Caco-2 (cell line): ENCODE data around the gene CROT. TPM values are rescaled to one million over a fixed set of nuclear protein-coding genes. Genes with fewer than 3 reads are reported as not detected.

ENCODE experiments used
- BruUV-seq: library from RNA; stranded (reverse); fragments of 400-500 nt; replicated peaks from 2 replicates; lab custom pipeline; 2021; lab: Mats Ljungman, UMichigan
- CTCF ChIA-PET: fragments of 300-600 bp; sonication (Branson Sonifier 250); formaldehyde crosslinking; loops from one replicate; lab custom pipeline; 2022; ENCODE audit warnings: antibody characterized with exemption; lab: Charles Lee
- POLR2A ChIA-PET: fragments of 300-600 bp; sonication (Branson Sonifier 250); formaldehyde crosslinking; loops from one replicate; lab custom pipeline; 2022; ENCODE audit warnings: antibody characterized with exemption; lab: Charles Lee
- DNase-seq, 2 experiments: peaks; one replicate each; pipeline versions ENCODE4 v3.0.0 to v3.0.0-alpha.2; 2020 to 2022
- H3K27me3 ChIP-seq: replicated peaks from 2 replicates; pipeline ENCODE4 v1.6.0; 2011; ENCODE audit warnings: low read length; ENCODE audit not compliant: control insufficient read depth, insufficient read depth
- H3K36me3 ChIP-seq: 2 replicates; pipeline ENCODE4 v1.5.1; 2011; ENCODE audit warnings: low read length; ENCODE audit not compliant: control insufficient read depth, insufficient read depth
- H3K4me1 ChIP-seq: fragments of 250-450 bp; sonication (Bioruptor Pico); 2 replicates; pipeline ENCODE4 v1.5.1; 2020; ENCODE audit warnings: mild to moderate bottlenecking
- H3K4me3 ChIP-seq: 2 replicates; pipeline ENCODE4 v1.5.1; 2011; ENCODE audit warnings: low read depth, mild to moderate bottlenecking, control low read depth, low read length
- H3K9me3 ChIP-seq: fragments of 250-450 bp; sonication (Bioruptor Pico); 2 replicates; pipeline ENCODE4 v1.5.1; 2020; ENCODE audit warnings: mild to moderate bottlenecking, moderate library complexity
- H3K27ac Mint-ChIP-seq: one replicate; pipeline ENCODE4 v1.8.0; 2022; ENCODE audit warnings: mixed read lengths; ENCODE audit not compliant: unreplicated experiment
- H3K27me3 Mint-ChIP-seq: one replicate; pipeline ENCODE4 v1.8.0; 2022; ENCODE audit warnings: mixed read lengths; ENCODE audit not compliant: insufficient read depth, unreplicated experiment
- H3K36me3 Mint-ChIP-seq: one replicate; pipeline ENCODE4 v1.8.0; 2022; ENCODE audit warnings: mild to moderate bottlenecking, mixed read lengths; ENCODE audit not compliant: insufficient read depth, unreplicated experiment
- H3K4me1 Mint-ChIP-seq: one replicate; pipeline ENCODE4 v1.8.0; 2022; ENCODE audit warnings: low read depth, mixed read lengths; ENCODE audit not compliant: unreplicated experiment
- H3K4me3 Mint-ChIP-seq: one replicate; pipeline ENCODE4 v1.8.0; 2022; ENCODE audit warnings: mild to moderate bottlenecking, moderate library complexity, mixed read lengths; ENCODE audit not compliant: unreplicated experiment
- H3K9me3 Mint-ChIP-seq: one replicate; pipeline ENCODE4 v1.8.0; 2022; ENCODE audit warnings: mixed read lengths; ENCODE audit not compliant: unreplicated experiment
- CTCF ChIP-seq, 2 experiments: fragments of 200-600 bp in 1 of 2; IDR thresholded peaks; 1 replicate in 1 of 2; 2 replicates in 1 of 2; pipeline versions ENCODE4 v1.5.1 to v1.8.0; 2011 to 2022; ENCODE audit warnings: antibody characterized with exemption in 1 of 2, control low read depth in 1 of 2, inconsistent platforms in 1 of 2, low read depth in 1 of 2, low read length in 1 of 2, mild to moderate bottlenecking in 1 of 2, moderate library complexity in 1 of 2; ENCODE audit not compliant: insufficient read depth in 1 of 2, severe bottlenecking in 1 of 2, unreplicated experiment in 1 of 2
- intact Hi-C: fragments of 100-400 bp; cut with micrococcal nuclease; formaldehyde crosslinking; loops from one replicate; pipeline ENCODE4 v1.10.0; 2022; ENCODE audit not compliant: unreplicated experiment
- total RNA-seq: library from RNA; stranded (reverse); gene quantifications from 2 replicates; pipeline ENCODE4 v1.2.3, GENCODE V29; 2022

CROT gene
- total RNA-seq, 1 experiment from 2014 or later, result 15.4 TPM

GRCh38 chr7:87310790-87311419 lies 34.6 kb upstream of the CROT start:
- no TSS peak for BruUV-seq
- H3K27me3 ChIP-seq, result no peaks in the 10 kb centered on the region
- H3K36me3 ChIP-seq, result no peaks in the 10 kb centered on the region
- peaks cover 10% of the 10 kb centered on the region for H3K9me3 Mint-ChIP-seq
- no peaks in the 10 kb centered on the region for H3K27me3 Mint-ChIP-seq
- no peak for DNase-seq
- peaks cover 5% of the 10 kb centered on the region for H3K4me1 Mint-ChIP-seq
- H3K27ac Mint-ChIP-seq, result no peak overlapping the region
- CTCF ChIA-PET, result no interaction called here
- TF ChIP-seq CTCF (IDR thresholded peaks at IDR 0.05; ENCODE audit: insufficient read depth in 1 of 2, low read depth in 1 of 2, low read length in 1 of 2, severe bottlenecking in 1 of 2, unreplicated experiment in 1 of 2), result no peak
- no peak overlapping the region for H3K4me3 Mint-ChIP-seq
- POLR2A ChIA-PET, result no interaction called here
- no peaks in the 10 kb centered on the region for H3K4me1 ChIP-seq
- H3K36me3 Mint-ChIP-seq, result no peaks in the 10 kb centered on the region
- H3K9me3 ChIP-seq, result no peaks in the 10 kb centered on the region
- no peak overlapping the region for H3K4me3 ChIP-seq
- intact Hi-C loops, result no loop called here

- intact Hi-C loops, result loop anchor here (1.0 to 2.0 kb wide), 5 partner anchors 33 to 252 kb away; partner anchors contain the start of gene CROT
- Mint-ChIP-seq H3K4me3 (no peak overlapping the region), H3K27ac (no peak overlapping the region), H3K36me3 (no peaks in the 10 kb centered on the region), H3K27me3 (no peaks in the 10 kb centered on the region), H3K4me1 (peaks cover 5% of the 10 kb centered on the region), H3K9me3 (no peaks in the 10 kb centered on the region)
- ChIA-PET POLR2A (no interaction called here), CTCF (interaction anchor here (0.6 to 1.1 kb wide), 3 partner anchors 33 to 104 kb away, joined by 3 to 5 read pairs (median 3); partner anchors contain the start of gene CROT)
- TF ChIP-seq CTCF (IDR thresholded peaks at IDR 0.05; ENCODE audit: insufficient read depth in 1 of 2, low read depth in 1 of 2, low read length in 1 of 2, severe bottlenecking in 1 of 2, unreplicated experiment in 1 of 2), result peak; percentile 95 to 97
- DNase-seq, result peak; percentile 56 to 73
- Histone ChIP-seq H3K4me3 (no peak overlapping the region), H3K27me3 (no peaks in the 10 kb centered on the region), H3K36me3 (no peaks in the 10 kb centered on the region), H3K9me3 (no peaks in the 10 kb centered on the region), H3K4me1 (no peaks in the 10 kb centered on the region)
- BruUV-seq, result no TSS peak
These were observed 33.1 kb upstream of the CROT start for GRCh38 chr7:87312215-87312865.

- H3K27me3 ChIP-seq, result no peaks in the 10 kb centered on the region
- Mint-ChIP-seq H3K36me3 (no peaks in the 10 kb centered on the region), H3K9me3 (peaks cover 7% of the 10 kb centered on the region), H3K27me3 (no peaks in the 10 kb centered on the region), H3K27ac (no peak overlapping the region), H3K4me1 (peaks cover 5% of the 10 kb centered on the region), H3K4me3 (no peak overlapping the region)
- no peaks in the 10 kb centered on the region for H3K4me1 ChIP-seq
- POLR2A ChIA-PET, result interaction anchor here (0.6 kb wide), 1 partner anchor 164 kb away, joined by 3 read pairs; the partner anchor contains the start of gene DMTF1
- no peaks in the 10 kb centered on the region for H3K9me3 ChIP-seq
- no peak for DNase-seq
- no peaks in the 10 kb centered on the region for H3K36me3 ChIP-seq
- intact Hi-C loops, result no loop called here
- BruUV-seq, result no TSS peak
- no peak overlapping the region for H3K4me3 ChIP-seq
- TF ChIP-seq CTCF (IDR thresholded peaks at IDR 0.05; ENCODE audit: insufficient read depth in 1 of 2, low read depth in 1 of 2, low read length in 1 of 2, severe bottlenecking in 1 of 2, unreplicated experiment in 1 of 2), result no peak
- CTCF ChIA-PET, result no interaction called here
These were observed 29.3 kb upstream of the CROT start for GRCh38 chr7:87316097-87316700.
